GM03348 (cell line): ENCODE results near the gene SCN10A.

Experiments
- DNase-seq: peaks from one replicate; pipeline ENCODE4 v3.0.0; 2012; ENCODE audit warnings: low spot score

The SCN10A gene

DNA sequence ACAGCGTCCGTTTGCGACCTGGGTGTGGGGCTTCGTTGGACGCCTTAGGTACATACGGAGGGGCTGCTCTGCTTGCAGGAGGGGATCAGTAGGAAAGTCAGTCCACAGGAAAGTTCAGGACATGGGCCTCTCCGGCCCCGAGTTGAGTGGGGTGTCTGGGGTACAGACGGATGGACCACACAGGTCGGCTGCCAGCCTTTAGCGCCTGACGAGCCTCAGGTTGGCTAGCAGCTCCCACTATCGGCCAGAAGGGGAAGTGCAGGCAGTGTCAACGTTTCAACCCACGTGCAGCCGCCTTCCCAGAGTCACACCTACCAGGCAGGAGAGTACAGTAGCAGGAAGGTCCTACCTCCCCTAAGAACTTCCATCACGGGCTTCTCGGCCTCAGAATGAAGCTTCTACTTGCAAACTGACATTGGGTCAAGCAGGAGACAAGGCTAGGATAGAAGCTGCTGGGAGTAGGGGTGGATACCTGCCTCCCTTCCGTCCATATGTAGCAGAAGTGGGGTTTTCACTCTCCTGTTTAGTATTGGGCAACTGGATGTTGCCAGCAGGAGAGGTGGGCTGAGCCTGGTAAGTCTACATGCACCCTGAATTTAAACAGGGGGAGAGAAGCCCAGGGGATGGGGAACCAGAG lies 164.7 kb downstream of the SCN10A start:
- peak; percentile 82 for DNase-seq

DNA sequence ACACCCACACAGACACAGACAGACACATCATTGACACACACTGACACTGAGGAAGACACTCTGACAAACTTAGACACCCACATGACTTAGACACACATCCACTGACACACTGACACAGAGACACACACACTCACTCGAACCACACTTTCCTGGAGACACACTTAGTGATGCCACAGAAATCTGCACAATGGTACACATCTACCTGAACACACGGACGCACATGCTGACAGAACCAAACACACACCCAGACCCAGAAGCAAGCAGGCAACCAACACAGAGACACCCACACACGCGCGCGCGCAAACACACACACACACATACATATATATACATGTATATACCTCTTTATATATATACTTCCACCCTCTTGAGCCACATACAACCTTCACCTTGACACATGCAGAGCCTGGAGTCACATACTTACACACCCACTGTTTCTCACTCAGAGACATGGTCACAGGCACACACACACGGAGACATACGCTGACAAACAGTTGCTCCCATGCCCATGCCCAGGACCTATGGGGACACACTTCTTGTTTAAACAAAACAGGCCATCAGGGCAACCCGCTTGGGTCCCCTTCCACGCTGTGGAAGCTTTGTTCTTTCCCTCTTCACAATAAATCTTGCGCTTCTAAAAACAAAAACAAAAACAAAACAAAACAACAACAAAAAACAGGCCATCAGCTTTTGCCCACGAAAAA lies 165.6 kb downstream of the SCN10A start:
- DNase-seq = no peak

GRCh38 chr3:38649500-38650247 lies 166.3 kb downstream of the SCN10A start, which contains the start of gene SCN5A:
TSS of gene SCN5A (minus strand) at chr3:38649687. CDS start at chr3:38633307, 16,380 bp downstream.
- peak; percentile 84 for DNase-seq

- no peak for DNase-seq
These were observed 167.1 kb downstream of the SCN10A start for GRCh38 chr3:38648659-38649499.

DNA sequence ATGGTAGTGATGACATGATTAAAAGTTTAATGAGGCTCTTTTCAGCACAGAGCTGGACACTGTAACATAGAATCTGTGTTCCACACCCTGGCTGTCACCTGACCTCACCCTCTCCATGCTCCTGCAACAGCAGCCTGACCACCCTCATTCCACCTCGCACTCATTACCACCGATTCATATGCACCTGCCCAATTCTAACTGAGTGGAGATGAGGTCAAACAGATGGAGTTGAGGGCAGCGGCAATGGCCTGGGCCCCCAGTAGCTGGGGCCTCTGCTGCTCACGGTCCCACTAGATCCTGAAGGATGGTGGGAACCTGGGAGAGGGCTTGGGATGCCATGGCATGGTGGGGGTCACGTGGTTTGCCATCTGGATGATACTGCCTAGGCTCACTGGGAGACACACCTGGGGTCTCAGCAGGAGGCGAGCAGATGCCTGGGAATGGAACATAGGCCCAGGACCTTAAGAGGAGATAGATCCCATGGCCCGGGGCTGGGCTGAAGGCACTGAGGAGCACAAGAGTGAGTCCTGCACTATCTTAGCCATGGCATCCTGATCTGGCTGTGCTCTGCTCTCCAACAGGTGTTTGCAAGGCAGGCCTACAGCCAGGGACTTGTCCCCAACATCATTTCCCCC lies 167.9 kb downstream of the SCN10A start:
- no peak for DNase-seq

DNA sequence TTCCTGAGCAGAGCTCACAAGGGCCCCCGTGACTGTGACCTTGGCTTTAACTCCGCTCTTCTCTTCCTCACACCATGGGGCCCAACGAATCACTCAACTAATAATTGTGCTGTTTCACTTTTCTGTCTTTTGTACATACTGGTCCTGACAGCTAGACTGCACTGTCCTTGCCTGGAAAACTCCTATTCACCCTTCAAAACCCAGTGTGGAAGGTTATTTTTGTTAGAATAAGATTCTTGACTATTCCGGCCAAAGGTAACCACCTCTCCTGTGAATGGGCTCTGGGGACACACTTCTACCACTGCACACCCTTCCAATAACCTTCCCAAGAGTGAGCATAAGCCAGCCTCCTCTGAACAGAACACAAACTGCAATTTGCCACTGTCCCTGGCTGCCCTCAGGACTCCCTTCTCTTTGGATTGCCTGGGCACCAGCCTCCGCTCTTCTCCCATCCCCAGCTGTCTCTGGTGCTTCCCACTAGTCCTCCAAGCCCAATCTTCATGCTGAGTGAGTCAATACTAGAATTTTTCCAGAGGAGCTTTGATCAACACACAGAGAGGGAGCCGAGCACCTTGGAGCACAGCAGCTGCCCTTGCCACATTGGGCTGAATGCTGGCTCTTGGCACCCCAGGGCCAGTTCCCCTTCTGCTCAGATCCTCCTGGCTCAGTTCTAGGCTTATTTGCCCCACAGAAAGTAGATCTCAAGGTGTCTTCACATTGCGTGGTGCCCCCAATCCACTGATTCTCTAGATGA lies 168.6 kb downstream of the SCN10A start:
- no peak for DNase-seq
